HepG2 (cell line): ENCODE results near the gene HYAL2. TPM values are rescaled to one million over a fixed set of nuclear protein-coding genes. Genes with fewer than 3 reads are reported as not detected.

ENCODE experiments used
- ARNTL ChIP-seq: sonication (generic); formaldehyde crosslinking; IDR thresholded peaks from 2 replicates; pipeline ENCODE4 v1.4.0; 2020; ENCODE audit warnings: mild to moderate bottlenecking, missing genetic modification reagents
- CCDC6 ChIP-seq: sonication (generic); formaldehyde crosslinking; IDR thresholded peaks from 2 replicates; pipeline ENCODE4 v1.8.1; 2022; ENCODE audit warnings: mild to moderate bottlenecking, missing genetic modification reagents, moderate library complexity
- CEBPB ChIP-seq: IDR thresholded peaks from 2 replicates; pipeline ENCODE4 v1.6.1; 2011; ENCODE audit warnings: low read depth, low read length, improper control_type of control experiment, borderline replicate concordance
- CREM ChIP-seq, 2 experiments: sonication (generic) in 1 of 2; formaldehyde crosslinking in 1 of 2; IDR thresholded peaks; 2 replicates each; pipeline versions ENCODE4 v1.4.0 to v1.6.1; 2016 to 2020; ENCODE audit warnings: antibody characterized with exemption in 1 of 2, mild to moderate bottlenecking in 1 of 2, missing genetic modification reagents in 1 of 2
- HBP1 ChIP-seq: IDR thresholded peaks from 2 replicates; pipeline ENCODE4 v1.6.1; 2016; ENCODE audit warnings: low read depth, control low read depth
- HOXA5 ChIP-seq: sonication (generic); formaldehyde crosslinking; IDR thresholded peaks from 2 replicates; pipeline ENCODE4 v1.4.0; 2020; ENCODE audit warnings: missing genetic modification reagents
- RFXANK ChIP-seq: IDR thresholded peaks from 2 replicates; pipeline ENCODE4 v1.6.1; 2016
- U2AF1 ChIP-seq: fragments of 200-400 bp; formaldehyde crosslinking; optimal IDR thresholded peaks from 2 replicates; pipeline ENCODE3; 2017; ENCODE audit warnings: mild to moderate bottlenecking, low read depth, low read length
- ZBED4 ChIP-seq: sonication (generic); formaldehyde crosslinking; IDR thresholded peaks from 2 replicates; pipeline ENCODE4 v1.4.0; 2020; ENCODE audit warnings: missing genetic modification reagents, borderline replicate concordance
- ZNF12 ChIP-seq: sonication (generic); formaldehyde crosslinking; IDR thresholded peaks from 2 replicates; pipeline ENCODE4 v1.5.0; 2020; ENCODE audit warnings: missing genetic modification reagents
- ZNF282 ChIP-seq: fragments of 450-650 bp; IDR thresholded peaks from 2 replicates; pipeline ENCODE4 v1.6.1; 2018; ENCODE audit not compliant: partially characterized antibody
- ZNF333 ChIP-seq: sonication (generic); formaldehyde crosslinking; IDR thresholded peaks from 2 replicates; pipeline ENCODE4 v1.4.0; 2020; ENCODE audit warnings: mild to moderate bottlenecking, missing genetic modification reagents, borderline replicate concordance
- ZNF572 ChIP-seq: sonication (generic); formaldehyde crosslinking; IDR thresholded peaks from 2 replicates; pipeline ENCODE4 v1.5.1; 2020; ENCODE audit warnings: mild to moderate bottlenecking, missing genetic modification reagents
- ZNF598 ChIP-seq: sonication (generic); formaldehyde crosslinking; IDR thresholded peaks from 2 replicates; pipeline ENCODE4 v1.5.1; 2020; ENCODE audit warnings: mild to moderate bottlenecking, missing genetic modification reagents, borderline replicate concordance
- ZNF878 ChIP-seq: sonication (generic); formaldehyde crosslinking; IDR thresholded peaks from 2 replicates; pipeline ENCODE4 v1.8.1; 2023; ENCODE audit warnings: mild to moderate bottlenecking, missing genetic modification reagents, moderate library complexity
- polyA plus RNA-seq, 8 experiments: library from polyadenylated mRNA; depleted of rRNA in 3 of 8; stranded (reverse) in 7 of 8; unstranded in 1 of 8; fragments of >200 nt; fragmentation: Illumina TruSeq in 4 of 8; extraction: Trizol in 4 of 8; gene quantifications; 2 replicates each; pipeline versions ENCODE4 v1.2.1 to v1.2.3, GENCODE V29; 2011 to 2016; ENCODE audit warnings: low read depth in 4 of 8, missing spikeins in 1 of 8, mixed read lengths in 1 of 8; ENCODE audit not compliant: insufficient read depth in 1 of 8
- total RNA-seq, 5 experiments: library from RNA; depleted of rRNA; stranded (reverse); fragments of >200 nt; fragmentation: Illumina TruSeq; extraction: Trizol; gene quantifications; 2 replicates each; pipeline ENCODE4 v1.2.3, GENCODE V29; 2016; ENCODE audit warnings: low read depth in 1 of 5
- TF ChIP-seq, protein P1 (sequence below): IDR thresholded peaks from 2 replicates; pipeline ENCODE4 v1.6.1; 2016; ENCODE audit warnings: low read depth, missing genetic modification reagents, missing compliant biosample characterization
- TF ChIP-seq, protein P2 (sequence below): sonication (generic); formaldehyde crosslinking; IDR thresholded peaks from 2 replicates; pipeline ENCODE4 v1.4.0; 2020; ENCODE audit warnings: low read depth, mild to moderate bottlenecking, missing genetic modification reagents

Gene HYAL2
- total and polyA plus RNA-seq, 2 of the 13 experiments (the other 11 are each of a cell fraction or from before 2014, with no cell fraction given), result 76.2 to 102 TPM

DNA sequence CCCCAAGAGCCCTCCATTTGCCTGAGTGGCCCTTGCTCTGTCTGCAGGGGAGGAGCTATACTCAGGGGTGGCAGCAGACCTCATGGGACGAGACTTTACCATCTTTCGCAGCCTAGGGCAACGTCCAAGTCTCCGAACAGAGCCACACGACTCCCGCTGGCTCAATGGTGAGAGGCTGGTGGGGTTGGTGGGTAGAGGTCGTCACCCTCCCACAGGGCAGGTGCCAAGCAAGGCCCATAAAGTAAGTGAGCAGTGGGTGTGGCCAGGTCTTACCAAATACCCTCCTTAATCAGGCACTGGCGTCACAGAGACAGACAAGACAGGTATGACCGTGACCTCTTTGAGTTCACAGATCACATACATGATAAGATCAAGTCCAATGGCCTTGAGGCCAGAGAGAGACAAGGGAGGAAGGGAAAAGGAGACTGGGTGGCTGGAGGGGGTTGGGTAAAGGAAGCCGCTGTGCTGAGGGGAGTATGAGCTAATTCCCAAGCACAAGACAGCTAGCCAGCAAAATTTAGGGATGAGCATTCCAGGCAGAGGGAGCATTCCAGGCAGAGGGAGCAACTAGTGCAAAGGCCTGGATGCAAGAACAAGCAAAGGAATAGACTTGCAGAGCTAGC lies 51.1 kb downstream of the HYAL2 start (continued):
- TF ChIP-seq, protein P1, sequence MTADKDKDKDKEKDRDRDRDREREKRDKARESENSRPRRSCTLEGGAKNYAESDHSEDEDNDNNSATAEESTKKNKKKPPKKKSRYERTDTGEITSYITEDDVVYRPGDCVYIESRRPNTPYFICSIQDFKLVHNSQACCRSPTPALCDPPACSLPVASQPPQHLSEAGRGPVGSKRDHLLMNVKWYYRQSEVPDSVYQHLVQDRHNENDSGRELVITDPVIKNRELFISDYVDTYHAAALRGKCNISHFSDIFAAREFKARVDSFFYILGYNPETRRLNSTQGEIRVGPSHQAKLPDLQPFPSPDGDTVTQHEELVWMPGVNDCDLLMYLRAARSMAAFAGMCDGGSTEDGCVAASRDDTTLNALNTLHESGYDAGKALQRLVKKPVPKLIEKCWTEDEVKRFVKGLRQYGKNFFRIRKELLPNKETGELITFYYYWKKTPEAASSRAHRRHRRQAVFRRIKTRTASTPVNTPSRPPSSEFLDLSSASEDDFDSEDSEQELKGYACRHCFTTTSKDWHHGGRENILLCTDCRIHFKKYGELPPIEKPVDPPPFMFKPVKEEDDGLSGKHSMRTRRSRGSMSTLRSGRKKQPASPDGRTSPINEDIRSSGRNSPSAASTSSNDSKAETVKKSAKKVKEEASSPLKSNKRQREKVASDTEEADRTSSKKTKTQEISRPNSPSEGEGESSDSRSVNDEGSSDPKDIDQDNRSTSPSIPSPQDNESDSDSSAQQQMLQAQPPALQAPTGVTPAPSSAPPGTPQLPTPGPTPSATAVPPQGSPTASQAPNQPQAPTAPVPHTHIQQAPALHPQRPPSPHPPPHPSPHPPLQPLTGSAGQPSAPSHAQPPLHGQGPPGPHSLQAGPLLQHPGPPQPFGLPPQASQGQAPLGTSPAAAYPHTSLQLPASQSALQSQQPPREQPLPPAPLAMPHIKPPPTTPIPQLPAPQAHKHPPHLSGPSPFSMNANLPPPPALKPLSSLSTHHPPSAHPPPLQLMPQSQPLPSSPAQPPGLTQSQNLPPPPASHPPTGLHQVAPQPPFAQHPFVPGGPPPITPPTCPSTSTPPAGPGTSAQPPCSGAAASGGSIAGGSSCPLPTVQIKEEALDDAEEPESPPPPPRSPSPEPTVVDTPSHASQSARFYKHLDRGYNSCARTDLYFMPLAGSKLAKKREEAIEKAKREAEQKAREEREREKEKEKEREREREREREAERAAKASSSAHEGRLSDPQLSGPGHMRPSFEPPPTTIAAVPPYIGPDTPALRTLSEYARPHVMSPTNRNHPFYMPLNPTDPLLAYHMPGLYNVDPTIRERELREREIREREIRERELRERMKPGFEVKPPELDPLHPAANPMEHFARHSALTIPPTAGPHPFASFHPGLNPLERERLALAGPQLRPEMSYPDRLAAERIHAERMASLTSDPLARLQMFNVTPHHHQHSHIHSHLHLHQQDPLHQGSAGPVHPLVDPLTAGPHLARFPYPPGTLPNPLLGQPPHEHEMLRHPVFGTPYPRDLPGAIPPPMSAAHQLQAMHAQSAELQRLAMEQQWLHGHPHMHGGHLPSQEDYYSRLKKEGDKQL (CRISPR knock-in tag), result no peak
- no peak for TF ChIP-seq ZNF282
- no peak for TF ChIP-seq HBP1 (CRISPR knock-in tag)
- TF ChIP-seq ZNF333 (CRISPR knock-in tag), result no peak
- TF ChIP-seq ZNF598 (CRISPR knock-in tag), result no peak
- no peak for TF ChIP-seq CEBPB
- no peak for TF ChIP-seq ZNF572 (CRISPR knock-in tag)
- no peak for TF ChIP-seq ZBED4 (CRISPR knock-in tag)
- no peak for TF ChIP-seq RFXANK (CRISPR knock-in tag)
- 0 out of 2 replicates have a peak, but pooled peaks have one; percentile 30 for TF ChIP-seq ZNF12 (CRISPR knock-in tag)
- peak; percentile 70; the same call in 1 of the 2 replicates for TF ChIP-seq CREM (IDR thresholded peaks at IDR 0.05)
- TF ChIP-seq CREM (CRISPR knock-in tag; IDR thresholded peaks at IDR 0.05), result no peak
- TF ChIP-seq CCDC6 (CRISPR knock-in tag), result no peak
- no peak for TF ChIP-seq ARNTL (CRISPR knock-in tag)
- TF ChIP-seq, protein P2, sequence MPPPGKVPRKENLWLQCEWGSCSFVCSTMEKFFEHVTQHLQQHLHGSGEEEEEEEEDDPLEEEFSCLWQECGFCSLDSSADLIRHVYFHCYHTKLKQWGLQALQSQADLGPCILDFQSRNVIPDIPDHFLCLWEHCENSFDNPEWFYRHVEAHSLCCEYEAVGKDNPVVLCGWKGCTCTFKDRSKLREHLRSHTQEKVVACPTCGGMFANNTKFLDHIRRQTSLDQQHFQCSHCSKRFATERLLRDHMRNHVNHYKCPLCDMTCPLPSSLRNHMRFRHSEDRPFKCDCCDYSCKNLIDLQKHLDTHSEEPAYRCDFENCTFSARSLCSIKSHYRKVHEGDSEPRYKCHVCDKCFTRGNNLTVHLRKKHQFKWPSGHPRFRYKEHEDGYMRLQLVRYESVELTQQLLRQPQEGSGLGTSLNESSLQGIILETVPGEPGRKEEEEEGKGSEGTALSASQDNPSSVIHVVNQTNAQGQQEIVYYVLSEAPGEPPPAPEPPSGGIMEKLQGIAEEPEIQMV (CRISPR knock-in tag), result no peak
- TF ChIP-seq HOXA5 (CRISPR knock-in tag), result no peak
- no peak for TF ChIP-seq U2AF1
- no peak for TF ChIP-seq ZNF878
